Vagina (tissue), 2 donors: ENCODE data around the gene MT4.

Experiments used
- CTCF ChIP-seq, 3 experiments: fragments of 450-650 bp in 2 of 3; fragments of 200-600 bp in 1 of 3; sonication (generic) in 1 of 3; IDR thresholded peaks; one replicate each; pipeline ENCODE4 v1.5.1; 2017 to 2019; ENCODE audit warnings: antibody characterized with exemption in 3 of 3, mild to moderate bottlenecking in 2 of 3, moderate library complexity in 2 of 3
- POLR2A ChIP-seq, 2 donors: fragments of 450-650 bp; IDR thresholded peaks; one replicate each; pipeline ENCODE4 v1.6.1; 2017; ENCODE audit warnings: antibody characterized with exemption in 2 of 2, mild to moderate bottlenecking in 2 of 2, moderate library complexity in 2 of 2
- POLR2AphosphoS5 ChIP-seq, 2 donors: sonication (generic); formaldehyde crosslinking; IDR thresholded peaks; one replicate each; pipeline ENCODE4 v1.9.0; 2017; ENCODE audit warnings: antibody characterized with exemption in 2 of 2, mild to moderate bottlenecking in 2 of 2, low read depth in 1 of 2; ENCODE audit not compliant: insufficient read depth in 1 of 2

- TF ChIP-seq CTCF (IDR thresholded peaks at IDR 0.05) = no peak
- TF ChIP-seq POLR2A (IDR thresholded peaks at IDR 0.05) = no peak
- TF ChIP-seq POLR2AphosphoS5 (IDR thresholded peaks at IDR 0.05; ENCODE audit: insufficient read depth in 1 of 2, low read depth in 1 of 2) = no peak
Measured at GRCh38 chr16:56611281-56611833, 46.5 kb downstream of the MT4 start.
